MCF 10A (cell line): ENCODE data around the gene KCNK5. TPM values are rescaled to one million over a fixed set of nuclear protein-coding genes. Genes with fewer than 3 reads are reported as not detected.
A peak's percentile ranks its signal among the peaks of the same experiment; 100 is the strongest.

Source experiments
- BruUV-seq: library from RNA; stranded (reverse); fragments of 400-500 nt; replicated peaks from 2 replicates; lab custom pipeline; 2021; lab: Mats Ljungman, UMichigan
- CTCF ChIA-PET: fragments of 300-600 bp; sonication (Branson Sonifier 250); formaldehyde crosslinking; extraction: SDS; loops from one replicate; lab custom pipeline; 2021; ENCODE audit warnings: antibody characterized with exemption, inconsistent platforms; lab: Yijun Ruan, JAX
- POLR2A ChIA-PET: fragments of 300-600, 350-650 bp; sonication (Branson Sonifier 250); formaldehyde crosslinking; extraction: SDS; loops from one replicate; lab custom pipeline; 2020; ENCODE audit warnings: antibody characterized with exemption, inconsistent platforms; lab: Yijun Ruan, JAX
- DNase-seq: peaks from one replicate; pipeline ENCODE4 v3.0.0-alpha.2; 2018; ENCODE audit not compliant: unreplicated experiment
- H3K27ac Mint-ChIP-seq: one replicate; pipeline ENCODE4 v1.8.0; 2022; ENCODE audit warnings: mild to moderate bottlenecking, low read depth, mixed read lengths; ENCODE audit not compliant: unreplicated experiment
- H3K27me3 Mint-ChIP-seq: one replicate; pipeline ENCODE4 v1.8.0; 2022; ENCODE audit warnings: mixed read lengths; ENCODE audit not compliant: insufficient read depth, unreplicated experiment
- H3K36me3 Mint-ChIP-seq: one replicate; pipeline ENCODE4 v1.8.0; 2022; ENCODE audit warnings: mild to moderate bottlenecking, moderate library complexity, mixed read lengths; ENCODE audit not compliant: insufficient read depth, unreplicated experiment
- H3K4me1 Mint-ChIP-seq: one replicate; pipeline ENCODE4 v1.8.0; 2022; ENCODE audit warnings: mixed read lengths; ENCODE audit not compliant: insufficient read depth, unreplicated experiment
- H3K4me3 Mint-ChIP-seq: one replicate; pipeline ENCODE4 v1.8.0; 2022; ENCODE audit warnings: mild to moderate bottlenecking, moderate library complexity, mixed read lengths; ENCODE audit not compliant: unreplicated experiment
- H3K9me3 Mint-ChIP-seq: one replicate; pipeline ENCODE4 v1.8.0; 2022; ENCODE audit warnings: mixed read lengths; ENCODE audit not compliant: unreplicated experiment
- intact Hi-C: fragments of 100-400 bp; cut with micrococcal nuclease; formaldehyde crosslinking; loops from 2 replicates; pipeline ENCODE4 v1.14.1; 2022
- total RNA-seq: library from RNA; stranded (reverse); gene quantifications from 2 replicates; pipeline ENCODE4 v1.2.3, GENCODE V29; 2022
- TF ChIP-seq, protein P1 (sequence below): fragments of 200-600 bp; IDR thresholded peaks from one replicate; pipeline ENCODE4 v1.8.0; 2022; ENCODE audit warnings: antibody characterized with exemption, mild to moderate bottlenecking; ENCODE audit not compliant: unreplicated experiment

The KCNK5 gene
- total RNA-seq, 1 experiment from 2014 or later: 2.6 TPM

DNA sequence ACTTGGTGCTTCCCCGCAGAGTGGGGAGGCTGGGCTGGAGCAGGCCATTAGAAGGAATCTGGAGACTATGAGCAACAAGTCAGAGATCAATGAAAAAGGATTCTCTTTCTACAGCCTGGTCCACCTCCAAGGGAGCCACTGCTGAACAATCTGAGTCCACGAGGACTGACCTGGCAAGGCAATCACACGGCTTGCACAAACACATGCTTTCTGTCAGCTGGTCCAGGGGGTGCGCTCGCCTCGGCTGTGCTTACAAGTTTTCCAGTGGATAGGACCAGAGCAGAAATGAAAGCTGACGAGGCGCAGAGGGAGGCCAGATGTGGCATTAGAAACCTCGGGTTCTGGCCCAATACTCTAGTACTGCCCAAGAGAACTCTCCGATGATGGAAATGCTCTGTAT is 18.1 kb downstream of the KCNK5 start:
- intact Hi-C loops: no loop called here
- peaks cover 26% of the 10 kb centered on the region for H3K4me1 Mint-ChIP-seq
- peaks cover 6% of the 10 kb centered on the region for H3K36me3 Mint-ChIP-seq

GRCh38 chr6:39210450-39210849 is 18.8 kb downstream of the KCNK5 start:
- intact Hi-C loops: no loop called here
- ChIA-PET CTCF (interaction anchor here (1.1 to 1.2 kb wide), 2 partner anchors 27 to 43 kb away, joined by 3 read pairs; no protein-coding TSS in a partner anchor), POLR2A (no interaction called here)
- H3K4me3 Mint-ChIP-seq: no peak overlapping the region
- no peaks in the 10 kb centered on the region for H3K27me3 Mint-ChIP-seq
- no peaks in the 10 kb centered on the region for H3K9me3 Mint-ChIP-seq
- TF ChIP-seq, protein P1, sequence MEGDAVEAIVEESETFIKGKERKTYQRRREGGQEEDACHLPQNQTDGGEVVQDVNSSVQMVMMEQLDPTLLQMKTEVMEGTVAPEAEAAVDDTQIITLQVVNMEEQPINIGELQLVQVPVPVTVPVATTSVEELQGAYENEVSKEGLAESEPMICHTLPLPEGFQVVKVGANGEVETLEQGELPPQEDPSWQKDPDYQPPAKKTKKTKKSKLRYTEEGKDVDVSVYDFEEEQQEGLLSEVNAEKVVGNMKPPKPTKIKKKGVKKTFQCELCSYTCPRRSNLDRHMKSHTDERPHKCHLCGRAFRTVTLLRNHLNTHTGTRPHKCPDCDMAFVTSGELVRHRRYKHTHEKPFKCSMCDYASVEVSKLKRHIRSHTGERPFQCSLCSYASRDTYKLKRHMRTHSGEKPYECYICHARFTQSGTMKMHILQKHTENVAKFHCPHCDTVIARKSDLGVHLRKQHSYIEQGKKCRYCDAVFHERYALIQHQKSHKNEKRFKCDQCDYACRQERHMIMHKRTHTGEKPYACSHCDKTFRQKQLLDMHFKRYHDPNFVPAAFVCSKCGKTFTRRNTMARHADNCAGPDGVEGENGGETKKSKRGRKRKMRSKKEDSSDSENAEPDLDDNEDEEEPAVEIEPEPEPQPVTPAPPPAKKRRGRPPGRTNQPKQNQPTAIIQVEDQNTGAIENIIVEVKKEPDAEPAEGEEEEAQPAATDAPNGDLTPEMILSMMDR: no peak
- peaks cover 6% of the 10 kb centered on the region for H3K36me3 Mint-ChIP-seq
- no peak for DNase-seq
- H3K27ac Mint-ChIP-seq: no peak overlapping the region
- no TSS peak for BruUV-seq
- peaks cover 23% of the 10 kb centered on the region for H3K4me1 Mint-ChIP-seq

More for the DNA sequence above, 18.1 kb downstream of the KCNK5 start:
- TF ChIP-seq, protein P1: no peak
- BruUV-seq: no TSS peak
- ChIA-PET POLR2A (no interaction called here), CTCF (interaction anchor here (0.7 to 1.2 kb wide), 2 partner anchors 44 to 278 kb away, joined by 3 to 4 read pairs; no protein-coding TSS in a partner anchor)
- H3K4me3 Mint-ChIP-seq: no peak overlapping the region
- no peak for DNase-seq
- H3K9me3 Mint-ChIP-seq: no peaks in the 10 kb centered on the region
- H3K27ac Mint-ChIP-seq: no peak overlapping the region
- no peaks in the 10 kb centered on the region for H3K27me3 Mint-ChIP-seq

DNA sequence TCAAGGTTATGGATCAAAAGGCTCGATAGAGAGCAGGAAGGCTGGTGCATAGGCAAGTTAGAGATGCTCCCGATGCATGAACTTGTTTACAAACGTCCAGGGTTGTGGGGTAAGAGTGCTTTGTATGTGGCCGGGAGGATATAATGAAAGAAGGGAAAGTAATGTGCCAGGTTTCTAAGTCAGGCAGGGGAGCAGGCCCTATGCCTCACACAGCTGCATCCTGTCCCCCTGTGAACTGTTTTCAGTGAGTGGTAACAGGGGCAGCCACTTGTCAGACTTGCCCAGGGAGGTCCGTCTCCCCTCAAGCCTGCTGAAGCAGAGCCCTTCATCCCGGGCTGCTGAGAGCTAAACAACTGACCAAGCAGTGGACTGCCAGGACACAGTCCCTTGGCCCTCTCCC is 19.4 kb downstream of the KCNK5 start:
- POLR2A ChIA-PET: no interaction called here
- Mint-ChIP-seq H3K9me3 (no peaks in the 10 kb centered on the region), H3K4me1 (peaks cover 18% of the 10 kb centered on the region), H3K36me3 (peaks cover 6% of the 10 kb centered on the region), H3K27ac (no peak overlapping the region), H3K4me3 (no peak overlapping the region), H3K27me3 (no peaks in the 10 kb centered on the region)
- BruUV-seq: no TSS peak
- intact Hi-C loops: loop anchor here (10.0 kb wide), 1 partner anchor 695 kb away; no protein-coding TSS in a partner anchor
- CTCF ChIA-PET: interaction anchor here (1.1 to 1.2 kb wide), 2 partner anchors 27 to 43 kb away, joined by 3 read pairs; no protein-coding TSS in a partner anchor
- no peak for DNase-seq
- TF ChIP-seq, protein P1: no peak

- Mint-ChIP-seq H3K9me3 (no peaks in the 10 kb centered on the region), H3K4me1 (peaks cover 20% of the 10 kb centered on the region), H3K27me3 (no peaks in the 10 kb centered on the region), H3K4me3 (no peak overlapping the region), H3K27ac (no peak overlapping the region), H3K36me3 (peaks cover 6% of the 10 kb centered on the region)
- intact Hi-C loops: loop anchor here (10.0 kb wide), 1 partner anchor 695 kb away; no protein-coding TSS in a partner anchor
- no TSS peak for BruUV-seq
- CTCF ChIA-PET: interaction anchor here (3.0 kb wide), 1 partner anchor 8 kb away, joined by 9 read pairs; no protein-coding TSS in a partner anchor
- peak; percentile 79 for DNase-seq
- POLR2A ChIA-PET: no interaction called here
- TF ChIP-seq, protein P1: no peak
These were observed 19.9 kb downstream of the KCNK5 start for GRCh38 chr6:39209360-39209811.
